Measurements from ENCODE around the gene PLEK2. TPM values are rescaled to one million over a fixed set of nuclear protein-coding genes. Genes with fewer than 3 reads are reported as not detected.

Gene PLEK2, protein sequence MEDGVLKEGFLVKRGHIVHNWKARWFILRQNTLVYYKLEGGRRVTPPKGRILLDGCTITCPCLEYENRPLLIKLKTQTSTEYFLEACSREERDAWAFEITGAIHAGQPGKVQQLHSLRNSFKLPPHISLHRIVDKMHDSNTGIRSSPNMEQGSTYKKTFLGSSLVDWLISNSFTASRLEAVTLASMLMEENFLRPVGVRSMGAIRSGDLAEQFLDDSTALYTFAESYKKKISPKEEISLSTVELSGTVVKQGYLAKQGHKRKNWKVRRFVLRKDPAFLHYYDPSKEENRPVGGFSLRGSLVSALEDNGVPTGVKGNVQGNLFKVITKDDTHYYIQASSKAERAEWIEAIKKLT
- 1.2 and 2.5 TPM in 2 replicates for total RNA-seq

- Histone ChIP-seq H4K20me1 (ENCODE audit: insufficient read depth, low read length) (no peaks in the 10 kb centered on the region), H3K36me3 (ENCODE audit: insufficient read depth, low read length) (no peaks in the 10 kb centered on the region), H3K4me1 (ENCODE audit: insufficient read depth, low read length) (peaks cover 8% of the 10 kb centered on the region), H3K27me3 (ENCODE audit: insufficient read depth, low read length) (no peaks in the 10 kb centered on the region), H3K9me3 (ENCODE audit: low read depth, low read length) (no peaks in the 10 kb centered on the region), H3K4me2 (ENCODE audit: insufficient read depth, low read length) (peak within 1 kb of the TSS; percentile 78), H2AFZ (ENCODE audit: low read length) (peak within 1 kb of the TSS; percentile 73), H3K4me3 (ENCODE audit: insufficient read depth, low read length) (peak within 1 kb of the TSS; percentile 69), H3K27ac (ENCODE audit: low read depth, low read length) (no peak within 1 kb of the TSS), H3K79me2 (ENCODE audit: insufficient read depth, low read length) (no peaks in the 10 kb centered on the region)
- DNase-seq (ENCODE audit: insufficient read length, low spot score, missing footprints): peak; percentile 76
- TF ChIP-seq, protein P1, sequence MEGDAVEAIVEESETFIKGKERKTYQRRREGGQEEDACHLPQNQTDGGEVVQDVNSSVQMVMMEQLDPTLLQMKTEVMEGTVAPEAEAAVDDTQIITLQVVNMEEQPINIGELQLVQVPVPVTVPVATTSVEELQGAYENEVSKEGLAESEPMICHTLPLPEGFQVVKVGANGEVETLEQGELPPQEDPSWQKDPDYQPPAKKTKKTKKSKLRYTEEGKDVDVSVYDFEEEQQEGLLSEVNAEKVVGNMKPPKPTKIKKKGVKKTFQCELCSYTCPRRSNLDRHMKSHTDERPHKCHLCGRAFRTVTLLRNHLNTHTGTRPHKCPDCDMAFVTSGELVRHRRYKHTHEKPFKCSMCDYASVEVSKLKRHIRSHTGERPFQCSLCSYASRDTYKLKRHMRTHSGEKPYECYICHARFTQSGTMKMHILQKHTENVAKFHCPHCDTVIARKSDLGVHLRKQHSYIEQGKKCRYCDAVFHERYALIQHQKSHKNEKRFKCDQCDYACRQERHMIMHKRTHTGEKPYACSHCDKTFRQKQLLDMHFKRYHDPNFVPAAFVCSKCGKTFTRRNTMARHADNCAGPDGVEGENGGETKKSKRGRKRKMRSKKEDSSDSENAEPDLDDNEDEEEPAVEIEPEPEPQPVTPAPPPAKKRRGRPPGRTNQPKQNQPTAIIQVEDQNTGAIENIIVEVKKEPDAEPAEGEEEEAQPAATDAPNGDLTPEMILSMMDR (IDR thresholded peaks at IDR 0.05; ENCODE audit: extremely low read depth, low read depth, low read length): no peak
These were observed at the start of gene PLEK2 for GRCh38 chr14:67411820-67412421. Gene PLEK2, minus strand, starts transcription at chr14:67412165. Its CDS starts 106 bp downstream, at chr14:67412059.

- no peak overlapping the region for H3K4me3 ChIP-seq (ENCODE audit: insufficient read depth, low read length)
- H3K4me1 ChIP-seq (ENCODE audit: insufficient read depth, low read length): no peaks in the 10 kb centered on the region
- no peaks in the 10 kb centered on the region for H3K79me2 ChIP-seq (ENCODE audit: insufficient read depth, low read length)
- no peak overlapping the region for H3K4me2 ChIP-seq (ENCODE audit: insufficient read depth, low read length)
- no peak overlapping the region for H3K27ac ChIP-seq (ENCODE audit: low read depth, low read length)
- DNase-seq (ENCODE audit: insufficient read length, low spot score, missing footprints): no peak
- H3K36me3 ChIP-seq (ENCODE audit: insufficient read depth, low read length): no peaks in the 10 kb centered on the region
- TF ChIP-seq, protein P1 (IDR thresholded peaks at IDR 0.05; ENCODE audit: extremely low read depth, low read depth, low read length): no peak
- peak overlapping the region; percentile 44 for H2AFZ ChIP-seq (ENCODE audit: low read length)
- H3K9me3 ChIP-seq (ENCODE audit: low read depth, low read length): no peaks in the 10 kb centered on the region
- H3K27me3 ChIP-seq (ENCODE audit: insufficient read depth, low read length): peaks cover 50% of the 10 kb centered on the region
- H4K20me1 ChIP-seq (ENCODE audit: insufficient read depth, low read length): no peaks in the 10 kb centered on the region
These were observed 49.5 kb upstream of the PLEK2 start for GRCh38 chr14:67461341-67461985.

GRCh38 chr14:67459336-67459735 lies 47.4 kb upstream of the PLEK2 start:
- no peak overlapping the region for H3K4me3 ChIP-seq (ENCODE audit: insufficient read depth, low read length)
- peaks cover 43% of the 10 kb centered on the region for H3K27me3 ChIP-seq (ENCODE audit: insufficient read depth, low read length)
- H3K4me1 ChIP-seq (ENCODE audit: insufficient read depth, low read length): no peaks in the 10 kb centered on the region
- DNase-seq (ENCODE audit: insufficient read length, low spot score, missing footprints): no peak
- no peak overlapping the region for H3K4me2 ChIP-seq (ENCODE audit: insufficient read depth, low read length)
- no peaks in the 10 kb centered on the region for H3K36me3 ChIP-seq (ENCODE audit: insufficient read depth, low read length)
- no peaks in the 10 kb centered on the region for H3K79me2 ChIP-seq (ENCODE audit: insufficient read depth, low read length)
- TF ChIP-seq, protein P1 (IDR thresholded peaks at IDR 0.05; ENCODE audit: extremely low read depth, low read depth, low read length): no peak
- H4K20me1 ChIP-seq (ENCODE audit: insufficient read depth, low read length): no peaks in the 10 kb centered on the region
- no peaks in the 10 kb centered on the region for H3K9me3 ChIP-seq (ENCODE audit: low read depth, low read length)
- no peak overlapping the region for H2AFZ ChIP-seq (ENCODE audit: low read length)
- no peak overlapping the region for H3K27ac ChIP-seq (ENCODE audit: low read depth, low read length)

DNA sequence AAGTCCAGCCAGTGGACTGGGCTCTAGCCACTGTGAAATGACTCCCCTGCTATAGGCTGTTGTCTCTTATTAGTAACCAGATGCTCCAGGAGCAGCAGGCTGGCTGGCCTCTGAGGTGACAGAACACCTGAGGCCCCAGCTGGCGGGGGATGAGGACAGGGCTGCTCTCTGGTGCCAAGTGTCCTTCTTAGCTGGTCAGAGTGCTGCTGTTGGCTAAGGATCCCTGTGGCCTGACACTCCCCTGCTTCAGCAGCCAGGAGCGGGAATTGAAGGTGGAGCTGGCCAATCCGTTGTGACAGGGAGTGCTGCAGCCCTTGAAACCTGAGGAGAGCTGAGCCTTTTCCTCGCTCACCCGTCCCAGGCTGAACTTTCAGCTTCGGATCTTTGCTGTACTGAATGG lies 45.8 kb upstream of the PLEK2 start:
- peaks cover 41% of the 10 kb centered on the region for H3K27me3 ChIP-seq (ENCODE audit: insufficient read depth, low read length)
- no peaks in the 10 kb centered on the region for H3K36me3 ChIP-seq (ENCODE audit: insufficient read depth, low read length)
- no peaks in the 10 kb centered on the region for H3K4me1 ChIP-seq (ENCODE audit: insufficient read depth, low read length)
- no peaks in the 10 kb centered on the region for H3K79me2 ChIP-seq (ENCODE audit: insufficient read depth, low read length)
- no peaks in the 10 kb centered on the region for H3K9me3 ChIP-seq (ENCODE audit: low read depth, low read length)
- H2AFZ ChIP-seq (ENCODE audit: low read length): no peak overlapping the region
- no peak for DNase-seq (ENCODE audit: insufficient read length, low spot score, missing footprints)
- H3K4me3 ChIP-seq (ENCODE audit: insufficient read depth, low read length): no peak overlapping the region
- no peaks in the 10 kb centered on the region for H4K20me1 ChIP-seq (ENCODE audit: insufficient read depth, low read length)
- TF ChIP-seq, protein P1 (IDR thresholded peaks at IDR 0.05; ENCODE audit: extremely low read depth, low read depth, low read length): no peak
- no peak overlapping the region for H3K27ac ChIP-seq (ENCODE audit: low read depth, low read length)
- no peak overlapping the region for H3K4me2 ChIP-seq (ENCODE audit: insufficient read depth, low read length)
